Endothelial cell of umbilical vein (primary cell): ENCODE results near the gene LHPP.

Source experiments
- EZH2 ChIP-seq: IDR thresholded peaks from 2 replicates; pipeline ENCODE4 v1.6.1; 2012; ENCODE audit warnings: borderline replicate concordance, low read depth, mild to moderate bottlenecking, moderate library complexity, low read length, inconsistent platforms; ENCODE audit not compliant: severe bottlenecking
- JUN ChIP-seq: IDR thresholded peaks from 2 replicates; pipeline ENCODE4 v1.6.1; 2011; ENCODE audit warnings: borderline replicate concordance, low read depth; ENCODE audit not compliant: insufficient read length, insufficient read depth
- MAX ChIP-seq: IDR thresholded peaks from 2 replicates; pipeline ENCODE4 v1.6.1; 2011; ENCODE audit not compliant: insufficient read depth, insufficient read length
- POLR2A ChIP-seq: IDR thresholded peaks from 2 replicates; pipeline ENCODE4 v1.6.1; 2012; ENCODE audit warnings: low read depth, mild to moderate bottlenecking, control low read depth, low read length
- POLR2AphosphoS5 ChIP-seq: IDR thresholded peaks from 2 replicates; pipeline ENCODE4 v1.6.1; 2012; ENCODE audit warnings: low read depth, mild to moderate bottlenecking, control low read depth, low read length, moderate library complexity; ENCODE audit not compliant: insufficient read depth
- TF ChIP-seq, protein P1 (sequence below), 2 donors: IDR thresholded peaks; 1 replicate in 1 of 2; 2 replicates in 1 of 2; pipeline ENCODE4 v1.5.1; 2011; ENCODE audit warnings: low read length in 2 of 2, mild to moderate bottlenecking in 2 of 2, moderate library complexity in 2 of 2, control low read depth in 1 of 2, inconsistent platforms in 1 of 2, low read depth in 1 of 2; ENCODE audit not compliant: insufficient read depth in 1 of 2; ENCODE audit errors: extremely low read depth in 1 of 2

GRCh38 chr10:124550293-124551034, 88.8 kb downstream of the LHPP start:
- TF ChIP-seq, protein P1, sequence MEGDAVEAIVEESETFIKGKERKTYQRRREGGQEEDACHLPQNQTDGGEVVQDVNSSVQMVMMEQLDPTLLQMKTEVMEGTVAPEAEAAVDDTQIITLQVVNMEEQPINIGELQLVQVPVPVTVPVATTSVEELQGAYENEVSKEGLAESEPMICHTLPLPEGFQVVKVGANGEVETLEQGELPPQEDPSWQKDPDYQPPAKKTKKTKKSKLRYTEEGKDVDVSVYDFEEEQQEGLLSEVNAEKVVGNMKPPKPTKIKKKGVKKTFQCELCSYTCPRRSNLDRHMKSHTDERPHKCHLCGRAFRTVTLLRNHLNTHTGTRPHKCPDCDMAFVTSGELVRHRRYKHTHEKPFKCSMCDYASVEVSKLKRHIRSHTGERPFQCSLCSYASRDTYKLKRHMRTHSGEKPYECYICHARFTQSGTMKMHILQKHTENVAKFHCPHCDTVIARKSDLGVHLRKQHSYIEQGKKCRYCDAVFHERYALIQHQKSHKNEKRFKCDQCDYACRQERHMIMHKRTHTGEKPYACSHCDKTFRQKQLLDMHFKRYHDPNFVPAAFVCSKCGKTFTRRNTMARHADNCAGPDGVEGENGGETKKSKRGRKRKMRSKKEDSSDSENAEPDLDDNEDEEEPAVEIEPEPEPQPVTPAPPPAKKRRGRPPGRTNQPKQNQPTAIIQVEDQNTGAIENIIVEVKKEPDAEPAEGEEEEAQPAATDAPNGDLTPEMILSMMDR (IDR thresholded peaks at IDR 0.05; ENCODE audit: extremely low read depth in 1 of 2, insufficient read depth in 1 of 2, low read depth in 1 of 2, low read length in 2 of 2) = no peak
- TF ChIP-seq POLR2A (no peak), EZH2 (no peak), MAX (no peak), JUN (no peak), POLR2AphosphoS5 (no peak)
